MG63 (cell line): ENCODE data around the gene WBP11. TPM values are rescaled to one million over a fixed set of nuclear protein-coding genes. Genes with fewer than 3 reads are reported as not detected.
A peak's percentile ranks its signal among the peaks of the same experiment; 100 is the strongest.

Source experiments
- DNase-seq: peaks from one replicate; pipeline ENCODE4 v3.0.0-alpha.2; 2020
- H3K27me3 ChIP-seq: fragments of 250-450 bp; sonication (Bioruptor Pico); 2 replicates; pipeline ENCODE4 v1.5.1; 2020; ENCODE audit warnings: mild to moderate bottlenecking, moderate library complexity
- H3K36me3 ChIP-seq: fragments of 250-450 bp; sonication (Bioruptor Pico); 2 replicates; pipeline ENCODE4 v1.5.1; 2020; ENCODE audit warnings: mild to moderate bottlenecking, moderate library complexity
- H3K4me3 ChIP-seq: fragments of 250-450 bp; sonication (Bioruptor Pico); 2 replicates; pipeline ENCODE4 v1.5.1; 2020; ENCODE audit warnings: mild to moderate bottlenecking, moderate library complexity
- H3K9me3 ChIP-seq: fragments of 250-450 bp; sonication (Bioruptor Pico); 2 replicates; pipeline ENCODE4 v1.5.1; 2020; ENCODE audit warnings: mild to moderate bottlenecking, moderate library complexity
- total RNA-seq: library from RNA; depleted of rRNA; stranded (reverse); fragments of >200 nt; shearing (Covaris generic); gene quantifications from 2 replicates; pipeline ENCODE4 v1.2.3, GENCODE V29; 2014; ENCODE audit warnings: low replicate concordance

The WBP11 gene
- total RNA-seq, 1 experiment from 2014 or later = 9.0 TPM

GRCh38 chr12:14833336-14833735, 30.1 kb upstream of the WBP11 start:
- Histone ChIP-seq H3K9me3 (no peaks in the 10 kb centered on the region), H3K4me3 (no peak overlapping the region), H3K27me3 (no peaks in the 10 kb centered on the region), H3K36me3 (no peaks in the 10 kb centered on the region)
- DNase-seq = no peak

- peak; percentile 7 for DNase-seq
Observed at GRCh38 chr12:14828892-14829291, 25.6 kb upstream of the WBP11 start.

GRCh38 chr12:14827043-14827442, 23.8 kb upstream of the WBP11 start:
- no peaks in the 10 kb centered on the region for H3K27me3 ChIP-seq

More at GRCh38 chr12:14828892-14829291, 25.6 kb upstream of the WBP11 start:
- H3K27me3 ChIP-seq = no peaks in the 10 kb centered on the region
- no peak overlapping the region for H3K4me3 ChIP-seq
- H3K9me3 ChIP-seq = no peaks in the 10 kb centered on the region; the same call in 1 of the 2 replicates
- no peaks in the 10 kb centered on the region for H3K36me3 ChIP-seq

GRCh38 chr12:14826491-14826890, 23.2 kb upstream of the WBP11 start:
- Histone ChIP-seq H3K4me3 (no peak overlapping the region), H3K27me3 (no peaks in the 10 kb centered on the region), H3K36me3 (no peaks in the 10 kb centered on the region), H3K9me3 (no peaks in the 10 kb centered on the region; the same call in 1 of the 2 replicates)
- DNase-seq = no peak

More at GRCh38 chr12:14827043-14827442, 23.8 kb upstream of the WBP11 start:
- Histone ChIP-seq H3K9me3 (no peaks in the 10 kb centered on the region; the same call in 1 of the 2 replicates), H3K4me3 (no peak overlapping the region), H3K36me3 (no peaks in the 10 kb centered on the region)
- no peak for DNase-seq

GRCh38 chr12:14825256-14825655, 22.0 kb upstream of the WBP11 start:
- no peak for DNase-seq
- Histone ChIP-seq H3K36me3 (no peaks in the 10 kb centered on the region), H3K27me3 (no peaks in the 10 kb centered on the region), H3K9me3 (no peaks in the 10 kb centered on the region; the same call in 1 of the 2 replicates), H3K4me3 (no peak overlapping the region)

GRCh38 chr12:14824012-14824634, 20.8 kb upstream of the WBP11 start:
- H3K36me3 ChIP-seq = no peaks in the 10 kb centered on the region
- no peak overlapping the region for H3K4me3 ChIP-seq
- no peaks in the 10 kb centered on the region for H3K27me3 ChIP-seq
- DNase-seq = no peak
- no peaks in the 10 kb centered on the region; the same call in 1 of the 2 replicates for H3K9me3 ChIP-seq

GRCh38 chr12:14814014-14814413, 10.7 kb upstream of the WBP11 start, which contains the start of gene SMCO3:
Gene SMCO3 (minus strand): TSS chr12:14814182. CDS start chr12:14806680, 7,502 bp downstream.
- no peaks in the 10 kb centered on the region for H3K9me3 ChIP-seq
- DNase-seq = no peak
- no peak within 1 kb of the TSS for H3K4me3 ChIP-seq
- peaks cover 3% of the 10 kb centered on the region for H3K27me3 ChIP-seq
- H3K36me3 ChIP-seq = no peaks in the 10 kb centered on the region

- Histone ChIP-seq H3K4me3 (no peak overlapping the region), H3K27me3 (peaks cover 3% of the 10 kb centered on the region), H3K9me3 (no peaks in the 10 kb centered on the region), H3K36me3 (no peaks in the 10 kb centered on the region)
- no peak for DNase-seq
Observed at GRCh38 chr12:14811486-14811885, 8.2 kb upstream of the WBP11 start.

- no peak for DNase-seq
- Histone ChIP-seq H3K36me3 (no peaks in the 10 kb centered on the region), H3K4me3 (no peak overlapping the region), H3K9me3 (no peaks in the 10 kb centered on the region), H3K27me3 (peaks cover 3% of the 10 kb centered on the region)
Observed at GRCh38 chr12:14810953-14811483, 7.7 kb upstream of the WBP11 start.

GRCh38 chr12:14810167-14810952, 7.1 kb upstream of the WBP11 start:
- Histone ChIP-seq H3K27me3 (peaks cover 3% of the 10 kb centered on the region), H3K36me3 (no peaks in the 10 kb centered on the region), H3K9me3 (no peaks in the 10 kb centered on the region), H3K4me3 (no peak overlapping the region)
- DNase-seq = no peak

- Histone ChIP-seq H3K4me3 (peak overlapping the region; percentile 95), H3K9me3 (no peaks in the 10 kb centered on the region), H3K36me3 (peaks cover 24% of the 10 kb centered on the region), H3K27me3 (no peaks in the 10 kb centered on the region)
- no peak for DNase-seq
Observed at GRCh38 chr12:14803830-14804160, 517 bp upstream of the WBP11 start.

GRCh38 chr12:14802721-14803010, 612 bp downstream of the WBP11 start:
- Histone ChIP-seq H3K27me3 (no peaks in the 10 kb centered on the region), H3K9me3 (no peaks in the 10 kb centered on the region), H3K4me3 (peak overlapping the region; percentile 95), H3K36me3 (peaks cover 35% of the 10 kb centered on the region)
- DNase-seq = no peak

- H3K9me3 ChIP-seq = no peaks in the 10 kb centered on the region
- no peak for DNase-seq
- H3K36me3 ChIP-seq = peaks cover 39% of the 10 kb centered on the region
- peak overlapping the region; percentile 95 for H3K4me3 ChIP-seq
- H3K27me3 ChIP-seq = no peaks in the 10 kb centered on the region
Observed at GRCh38 chr12:14802247-14802646, 1.0 kb downstream of the WBP11 start.

GRCh38 chr12:14795028-14795448, 8.2 kb downstream of the WBP11 start:
- no peak for DNase-seq
- H3K36me3 ChIP-seq = peaks cover 85% of the 10 kb centered on the region

GRCh38 chr12:14785568-14785967, 17.7 kb downstream of the WBP11 start:
- peaks cover 49% of the 10 kb centered on the region for H3K36me3 ChIP-seq
- no peak for DNase-seq
- no peaks in the 10 kb centered on the region for H3K27me3 ChIP-seq
- H3K9me3 ChIP-seq = no peaks in the 10 kb centered on the region
- H3K4me3 ChIP-seq = no peak overlapping the region

More at GRCh38 chr12:14795028-14795448, 8.2 kb downstream of the WBP11 start:
- Histone ChIP-seq H3K27me3 (no peaks in the 10 kb centered on the region), H3K4me3 (no peak overlapping the region), H3K9me3 (no peaks in the 10 kb centered on the region)

GRCh38 chr12:14784471-14784870, 18.8 kb downstream of the WBP11 start:
- no peaks in the 10 kb centered on the region for H3K9me3 ChIP-seq
- H3K4me3 ChIP-seq = no peak overlapping the region
- no peak for DNase-seq
- H3K36me3 ChIP-seq = peaks cover 38% of the 10 kb centered on the region
- H3K27me3 ChIP-seq = no peaks in the 10 kb centered on the region

GRCh38 chr12:14782756-14783155, 20.5 kb downstream of the WBP11 start:
- DNase-seq = no peak
- Histone ChIP-seq H3K36me3 (peaks cover 24% of the 10 kb centered on the region), H3K9me3 (no peaks in the 10 kb centered on the region), H3K4me3 (no peak overlapping the region), H3K27me3 (no peaks in the 10 kb centered on the region)

GRCh38 chr12:14781563-14781962, 21.7 kb downstream of the WBP11 start:
- Histone ChIP-seq H3K27me3 (no peaks in the 10 kb centered on the region), H3K36me3 (peaks cover 13% of the 10 kb centered on the region), H3K9me3 (no peaks in the 10 kb centered on the region), H3K4me3 (no peak overlapping the region)
- no peak for DNase-seq
